Activated B cell treated with CpG ODN at 0.5 μM for 24 hours (primary cell): ENCODE data around the gene PLEKHA7. TPM values are rescaled to one million over a fixed set of nuclear protein-coding genes. Genes with fewer than 3 reads are reported as not detected.

Source experiments
- ATAC-seq: fragments of 200-7000 bp; cut with Tn5 transposase; one replicate; pipeline ENCODE4 v1.10.0; 2021; ENCODE audit warnings: low read depth, mild to moderate bottlenecking, moderate library complexity
- CTCF ChIA-PET: fragments of 350-600 bp; sonication (Branson Sonifier 250); formaldehyde crosslinking; loops from one replicate; lab custom pipeline; 2021; ENCODE audit warnings: antibody characterized with exemption; lab: Charles Lee
- POLR2A ChIA-PET: fragments of 350-600 bp; sonication (Branson Sonifier 250); formaldehyde crosslinking; loops from one replicate; lab custom pipeline; 2021; ENCODE audit warnings: antibody characterized with exemption; lab: Charles Lee
- DNase-seq: peaks from one replicate; pipeline ENCODE4 v3.0.0; 2022
- H3K27ac Mint-ChIP-seq: one replicate; pipeline ENCODE4 v1.8.0; 2020; ENCODE audit warnings: mixed read lengths
- H3K27me3 Mint-ChIP-seq: one replicate; pipeline ENCODE4 v1.8.0; 2021; ENCODE audit warnings: mixed read lengths
- H3K36me3 Mint-ChIP-seq: one replicate; pipeline ENCODE4 v1.8.0; 2021; ENCODE audit warnings: low read depth, mixed read lengths
- H3K4me1 Mint-ChIP-seq: one replicate; pipeline ENCODE4 v1.8.0; 2021; ENCODE audit warnings: mixed read lengths
- H3K4me3 Mint-ChIP-seq: one replicate; pipeline ENCODE4 v1.8.0; 2020; ENCODE audit warnings: mild to moderate bottlenecking, mixed read lengths
- H3K9me3 Mint-ChIP-seq: one replicate; pipeline ENCODE4 v1.8.0; 2020; ENCODE audit warnings: mixed read lengths
- CTCF ChIP-seq: fragments of 200-600 bp; IDR thresholded peaks from one replicate; pipeline ENCODE4 v1.8.0; 2022; ENCODE audit warnings: antibody characterized with exemption, mild to moderate bottlenecking
- intact Hi-C: fragments of 100-400 bp; cut with micrococcal nuclease; formaldehyde crosslinking; loops from one replicate; pipeline ENCODE4 v1.15.1; 2024
- total RNA-seq: library from RNA; stranded (reverse); gene quantifications from 2 replicates; pipeline ENCODE4 v1.2.3, GENCODE V29; 2022

PLEKHA7 gene
- total RNA-seq, 1 donor from 2014 or later, result 4.9 TPM

DNA sequence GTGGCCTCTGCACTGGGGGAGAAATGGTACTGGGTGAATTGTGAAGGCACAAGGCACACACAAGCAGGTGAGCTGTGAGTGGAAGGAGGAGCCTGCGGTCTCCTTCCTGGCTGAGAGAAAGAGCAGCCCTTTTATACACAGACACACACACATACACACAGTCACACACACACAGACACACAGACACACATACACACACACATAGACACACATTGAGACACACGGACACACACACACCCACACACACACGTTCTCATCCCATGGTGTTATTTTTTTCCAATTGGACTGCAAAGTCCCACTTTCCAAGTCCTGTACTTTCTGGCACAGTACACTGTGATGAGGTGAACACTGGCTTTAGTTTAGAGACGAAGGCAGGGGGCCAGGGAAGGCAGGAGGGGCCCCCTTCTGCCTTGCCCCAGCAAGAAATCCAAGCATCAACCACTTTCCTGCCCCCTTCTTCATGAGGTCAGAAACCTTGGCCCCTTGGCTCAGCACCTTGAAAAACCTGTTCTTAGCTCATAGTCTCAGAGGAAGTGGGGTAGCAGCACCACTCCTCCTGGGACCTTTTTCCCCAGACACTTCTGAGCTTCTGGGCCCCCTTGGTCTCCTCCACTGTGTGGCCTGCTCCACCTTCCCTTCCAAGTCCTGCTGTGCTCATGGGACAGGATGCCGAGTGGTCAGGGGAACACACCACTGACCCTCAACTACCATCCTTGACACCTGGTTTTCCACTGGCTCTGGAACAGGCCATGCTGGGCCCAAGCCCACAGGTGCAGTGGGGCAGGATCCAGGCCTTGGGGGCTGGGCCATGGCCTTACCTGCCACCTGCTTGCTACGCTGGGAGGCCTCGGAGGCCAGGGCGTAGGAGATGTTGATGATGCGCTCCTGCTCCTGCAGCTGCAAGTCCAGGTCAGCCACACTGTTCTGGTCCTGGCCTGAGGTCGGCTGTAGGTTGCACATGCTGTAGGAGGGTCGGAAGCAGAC, 232.0 kb downstream of the PLEKHA7 start:
- Mint-ChIP-seq H3K4me1 (no peaks in the 10 kb centered on the region), H3K27ac (no peak overlapping the region), H3K9me3 (no peaks in the 10 kb centered on the region), H3K4me3 (no peak overlapping the region), H3K27me3 (no peaks in the 10 kb centered on the region), H3K36me3 (no peaks in the 10 kb centered on the region)
- DNase-seq (no peak), ATAC-seq (no peak)
- intact Hi-C loops, result loop anchor here (10.0 kb wide), 1 partner anchor 603 kb away; the partner anchor contains the start of gene KCNJ11
- POLR2A ChIA-PET, result no interaction called here
- no peak for TF ChIP-seq CTCF
- CTCF ChIA-PET, result no interaction called here

DNA sequence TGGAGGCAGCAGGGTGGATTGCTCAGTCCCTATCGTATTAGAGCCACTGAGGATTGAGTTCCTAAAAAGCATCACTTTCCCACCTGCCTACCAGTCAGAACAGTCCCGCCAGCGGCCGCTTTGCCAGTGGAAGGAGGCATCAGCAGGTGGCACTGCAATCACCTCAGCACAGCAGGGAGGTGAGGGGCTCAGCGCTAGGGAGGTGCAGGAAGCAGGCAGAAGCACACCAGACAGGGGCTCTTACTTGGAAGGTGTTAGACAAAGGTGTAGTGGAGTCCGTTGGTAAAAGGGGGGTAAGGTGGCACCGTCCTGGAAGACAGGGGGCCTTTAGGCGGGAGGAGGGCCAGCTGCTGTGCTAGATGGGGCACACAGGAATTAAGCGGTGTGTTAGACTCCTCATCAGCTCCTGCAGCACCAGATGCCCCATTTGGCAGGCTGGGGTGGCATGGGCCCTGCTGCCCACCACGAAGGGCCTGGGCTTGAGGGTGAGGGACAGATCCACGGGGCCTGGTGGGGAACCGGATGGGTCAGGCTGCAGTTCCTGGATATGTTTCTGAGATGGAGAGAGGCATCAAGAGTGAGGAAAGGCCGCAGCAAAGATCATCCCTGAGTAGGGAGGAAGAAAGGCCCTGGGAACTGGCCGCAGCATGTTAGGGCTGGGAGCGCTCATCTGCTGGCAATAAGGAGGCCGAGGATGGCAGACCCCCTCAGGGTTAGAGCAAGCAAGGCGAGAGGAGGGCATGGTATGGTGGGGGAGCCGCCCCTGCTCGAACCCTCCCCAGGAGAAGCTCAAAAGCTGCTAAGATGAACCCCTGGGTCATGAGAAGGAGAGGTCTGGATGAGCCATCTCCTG, 233.3 kb downstream of the PLEKHA7 start:
- DNase-seq, result no peak
- no peak for ATAC-seq
- Mint-ChIP-seq H3K36me3 (no peaks in the 10 kb centered on the region), H3K4me1 (no peaks in the 10 kb centered on the region), H3K27ac (no peak overlapping the region), H3K4me3 (no peak overlapping the region), H3K9me3 (no peaks in the 10 kb centered on the region), H3K27me3 (no peaks in the 10 kb centered on the region)
- intact Hi-C loops, result loop anchor here (10.0 kb wide), 1 partner anchor 604 kb away; the partner anchor contains the start of gene KCNJ11
- TF ChIP-seq CTCF, result no peak
- ChIA-PET POLR2A (no interaction called here), CTCF (no interaction called here)

- no peaks in the 10 kb centered on the region for H3K9me3 Mint-ChIP-seq
- H3K4me3 Mint-ChIP-seq, result no peak overlapping the region
- intact Hi-C loops, result loop anchor here (10.0 kb wide), 1 partner anchor 605 kb away; the partner anchor contains the start of gene KCNJ11
- DNase-seq (no peak), ATAC-seq (no peak)
- no peaks in the 10 kb centered on the region for H3K27me3 Mint-ChIP-seq
- H3K27ac Mint-ChIP-seq, result no peak overlapping the region
- no peak for TF ChIP-seq CTCF
- POLR2A ChIA-PET, result no interaction called here
- H3K4me1 Mint-ChIP-seq, result no peaks in the 10 kb centered on the region
- CTCF ChIA-PET, result no interaction called here
- no peaks in the 10 kb centered on the region for H3K36me3 Mint-ChIP-seq
These were observed 234.1 kb downstream of the PLEKHA7 start for GRCh38 chr11:16780146-16780545.

- DNase-seq (no peak), ATAC-seq (no peak)
- POLR2A ChIA-PET, result no interaction called here
- intact Hi-C loops, result no loop called here
- H3K27me3 Mint-ChIP-seq, result no peaks in the 10 kb centered on the region
- H3K4me3 Mint-ChIP-seq, result no peak overlapping the region
- CTCF ChIA-PET, result no interaction called here
- no peak for TF ChIP-seq CTCF
- H3K4me1 Mint-ChIP-seq, result no peaks in the 10 kb centered on the region
- H3K36me3 Mint-ChIP-seq, result no peaks in the 10 kb centered on the region
- H3K9me3 Mint-ChIP-seq, result no peaks in the 10 kb centered on the region
- no peak overlapping the region for H3K27ac Mint-ChIP-seq
These were observed 234.8 kb downstream of the PLEKHA7 start for GRCh38 chr11:16779436-16779835.
